Kidney tubule cell (primary cell): ENCODE measurements around the gene CHP1.
"Not testable (repeated sequence)": the region's sequence is repeated elsewhere in the genome, so short reads cannot be mapped to it uniquely, and the experiment has no call there.

Experiments
- DNase-seq: peaks from one replicate; pipeline ENCODE4 v3.0.0-alpha.2; 2018; ENCODE audit warnings: low spot score

The CHP1 gene

DNA sequence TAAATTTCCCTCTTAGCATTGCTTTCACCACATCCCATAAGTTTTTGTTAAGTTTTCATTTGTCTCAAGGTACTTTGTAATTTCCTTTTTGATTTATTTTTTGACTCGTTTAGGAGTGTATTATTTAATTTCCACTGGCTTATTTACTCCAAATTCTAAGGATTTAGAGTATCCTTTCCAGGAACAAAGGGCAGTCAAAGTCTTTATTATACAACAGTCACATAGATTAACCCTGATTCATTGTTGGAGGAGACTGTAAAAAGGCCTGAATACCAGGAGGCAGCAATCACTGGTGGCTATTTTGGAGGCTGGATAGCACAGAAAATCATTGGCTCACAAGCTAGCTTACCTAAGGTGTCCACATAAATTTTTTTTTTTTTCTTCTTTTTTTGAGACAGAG, 61.5 kb downstream of the CHP1 start:
- DNase-seq: no peak

DNA sequence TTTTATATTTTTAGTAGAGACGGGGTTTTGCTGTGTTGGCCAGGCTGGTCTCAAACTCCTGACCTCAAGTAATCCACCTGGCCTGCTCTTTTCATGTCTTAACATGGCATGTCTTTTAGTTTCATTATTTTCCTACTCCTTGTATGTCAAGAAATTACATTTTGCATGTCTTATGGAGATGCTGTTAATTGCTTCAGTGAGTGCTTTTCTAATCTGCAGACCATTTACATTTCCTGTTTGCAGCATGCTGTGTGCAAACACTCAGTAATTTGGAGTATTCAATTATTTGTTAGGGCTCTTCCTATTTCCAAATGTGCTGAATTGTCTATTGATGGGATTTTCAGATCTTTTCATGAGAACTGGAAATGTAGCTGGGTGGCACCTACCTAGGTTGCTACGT, 70.1 kb downstream of the CHP1 start:
- not testable (repeated sequence) for DNase-seq

- DNase-seq: no peak
Observed at GRCh38 chr15:41301587-41301986, 70.5 kb downstream of the CHP1 start.

- no peak for DNase-seq
Observed at GRCh38 chr15:41304149-41304770, 73.2 kb downstream of the CHP1 start.

DNA sequence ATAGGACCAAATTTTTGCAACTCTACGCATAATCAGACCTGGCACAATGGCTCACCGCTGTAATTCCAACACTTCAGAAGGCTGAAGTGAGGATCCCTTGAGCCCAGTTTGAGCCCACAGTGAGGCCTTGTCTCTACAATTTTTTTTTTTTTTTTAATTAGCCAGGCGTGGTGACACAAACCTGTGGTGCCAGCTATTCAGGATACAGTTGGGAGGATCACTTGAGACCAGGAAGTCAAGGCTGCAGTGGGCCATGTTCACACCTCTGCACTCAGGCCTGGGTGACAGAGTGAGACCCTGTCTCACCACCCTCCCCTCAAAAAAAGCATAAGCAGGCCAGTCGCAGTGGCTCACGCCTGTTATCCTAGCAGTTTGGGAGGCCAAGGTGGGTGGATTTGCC, 76.6 kb downstream of the CHP1 start:
- DNase-seq: no peak

GRCh38 chr15:41309226-41309905, 78.3 kb downstream of the CHP1 start:
- DNase-seq: no peak

DNA sequence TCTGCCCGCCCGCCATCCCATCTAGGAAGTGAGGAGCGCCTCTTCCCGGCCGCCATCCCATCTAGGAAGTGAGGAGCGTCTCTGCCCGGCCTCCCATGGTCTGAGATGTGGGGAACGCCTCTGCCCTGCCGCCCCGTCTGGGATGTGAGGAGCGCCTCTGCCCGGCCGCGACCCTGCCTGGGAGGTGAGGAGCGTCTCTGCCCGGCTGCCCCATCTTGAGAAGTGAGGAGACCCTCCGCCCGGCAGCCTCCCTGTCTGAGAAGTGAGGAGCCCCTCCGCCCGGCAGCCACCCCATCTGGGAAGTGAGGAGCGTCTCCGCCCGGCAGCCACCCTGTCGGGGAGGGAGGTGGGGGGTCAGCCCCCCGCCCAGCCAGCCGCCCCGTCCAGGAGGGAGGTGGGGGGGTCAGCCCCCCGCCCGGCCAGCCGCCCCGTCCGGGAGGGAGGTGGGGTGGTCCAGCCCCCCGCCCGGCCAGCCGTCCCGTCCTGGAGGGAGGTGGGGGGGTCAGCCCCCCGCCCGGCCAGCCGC, 89.8 kb downstream of the CHP1 start:
- not testable (repeated sequence) for DNase-seq

DNA sequence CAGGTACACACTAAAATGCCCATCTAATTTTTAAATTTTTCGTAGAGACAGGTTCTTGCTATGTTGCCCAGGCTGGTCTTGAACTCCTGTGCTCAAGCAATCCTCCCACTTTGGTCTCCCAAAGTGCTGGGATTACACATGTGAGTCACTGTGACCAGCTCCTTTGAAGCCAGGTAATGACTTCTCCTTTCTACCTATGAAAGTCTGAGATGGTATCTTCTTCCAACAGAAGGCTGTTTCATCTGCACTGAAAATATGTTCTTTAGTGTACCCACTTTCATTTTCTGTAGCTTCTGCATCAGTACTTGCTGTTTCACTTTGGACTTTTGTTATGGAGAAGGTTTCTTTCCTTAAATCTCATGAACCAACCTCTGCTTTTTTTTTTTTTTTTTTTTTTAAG, 92.5 kb downstream of the CHP1 start:
- DNase-seq: no peak

- DNase-seq: no peak
Observed at GRCh38 chr15:41331281-41331680, 100.2 kb downstream of the CHP1 start.
